ENCODE data around the gene METTL25B.

DNA sequence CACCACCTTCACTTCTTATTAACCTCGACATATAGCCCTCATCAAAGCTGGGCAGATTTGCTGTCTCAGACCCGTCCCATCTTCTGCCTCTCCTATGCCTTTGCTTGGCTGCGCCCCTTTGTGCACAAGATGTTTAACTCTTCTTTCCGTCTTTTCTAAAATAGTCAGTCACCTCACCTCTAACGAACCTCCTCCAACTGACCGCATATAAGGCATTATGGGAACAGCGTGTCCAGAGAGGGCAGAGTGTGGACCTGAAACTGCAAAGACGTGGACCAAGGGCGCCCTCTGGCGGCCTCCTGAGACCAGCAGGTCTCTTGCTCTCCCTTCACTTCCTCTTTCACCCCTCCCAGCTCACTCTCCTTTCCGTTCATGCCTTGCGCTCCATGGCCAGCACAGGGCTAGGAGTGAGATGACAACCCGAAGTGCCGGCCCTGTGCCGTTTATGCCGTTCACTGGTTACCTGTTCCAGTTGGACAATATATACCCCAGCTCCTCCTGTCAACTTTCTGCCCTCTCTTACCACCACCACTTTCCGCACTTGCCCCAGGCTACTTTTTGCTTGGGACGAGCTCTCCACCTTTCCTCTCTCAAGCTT lies 2.5 kb upstream of the METTL25B start:
- TF ChIP-seq POLR2A (IDR thresholded peaks at IDR 0.05) (no peak), CTCF (IDR thresholded peaks at IDR 0.05) (peak in 6 of 7 experiments; percentile 60 to 97 (median 93)), EP300 (IDR thresholded peaks at IDR 0.05) (no peak)

All from stomach (tissue), 4 donors.